Kidney tubule cell (primary cell): ENCODE measurements around the gene S1PR4.

Experiments
- DNase-seq: peaks from one replicate; pipeline ENCODE4 v3.0.0-alpha.2; 2018; ENCODE audit warnings: low spot score

S1PR4 gene

GRCh38 chr19:3224346-3225168, 46.0 kb downstream of the S1PR4 start, which contains the start of gene CELF5:
TSS of gene CELF5 (plus strand) at chr19:3224661. CDS start at chr19:3224740, 79 bp downstream.
- DNase-seq = peak; percentile 25

DNA sequence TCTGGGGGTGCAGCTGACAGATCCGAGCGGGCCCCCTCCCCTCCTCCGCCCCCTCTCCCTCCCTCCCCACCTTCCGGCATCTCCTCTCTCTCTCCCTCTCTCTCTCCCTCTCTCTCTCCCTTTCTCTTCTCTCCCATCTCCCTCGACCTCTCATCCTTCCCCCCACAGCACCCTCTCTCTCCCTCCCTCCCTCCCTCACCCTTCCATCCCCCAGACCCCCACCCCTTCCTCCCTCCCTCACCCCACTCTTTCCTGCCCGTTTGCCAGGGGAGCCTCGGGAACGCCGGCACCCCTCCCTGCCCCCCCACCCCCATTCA, 46.6 kb downstream of the S1PR4 start:
- DNase-seq = no peak

- no peak for DNase-seq
These were observed 47.1 kb downstream of the S1PR4 start for GRCh38 chr19:3225677-3226093.

GRCh38 chr19:3227054-3227626, 48.6 kb downstream of the S1PR4 start:
- DNase-seq = no peak

GRCh38 chr19:3229346-3229743, 50.8 kb downstream of the S1PR4 start:
- DNase-seq = no peak
